Measurements from ENCODE around the gene FOXK2. TPM values are rescaled to one million over a fixed set of nuclear protein-coding genes. Genes with fewer than 3 reads are reported as not detected.

Gene FOXK2
- total RNA-seq, 4 donors from 2014 or later = 70.7 to 109 (median 85.0) TPM

DNA sequence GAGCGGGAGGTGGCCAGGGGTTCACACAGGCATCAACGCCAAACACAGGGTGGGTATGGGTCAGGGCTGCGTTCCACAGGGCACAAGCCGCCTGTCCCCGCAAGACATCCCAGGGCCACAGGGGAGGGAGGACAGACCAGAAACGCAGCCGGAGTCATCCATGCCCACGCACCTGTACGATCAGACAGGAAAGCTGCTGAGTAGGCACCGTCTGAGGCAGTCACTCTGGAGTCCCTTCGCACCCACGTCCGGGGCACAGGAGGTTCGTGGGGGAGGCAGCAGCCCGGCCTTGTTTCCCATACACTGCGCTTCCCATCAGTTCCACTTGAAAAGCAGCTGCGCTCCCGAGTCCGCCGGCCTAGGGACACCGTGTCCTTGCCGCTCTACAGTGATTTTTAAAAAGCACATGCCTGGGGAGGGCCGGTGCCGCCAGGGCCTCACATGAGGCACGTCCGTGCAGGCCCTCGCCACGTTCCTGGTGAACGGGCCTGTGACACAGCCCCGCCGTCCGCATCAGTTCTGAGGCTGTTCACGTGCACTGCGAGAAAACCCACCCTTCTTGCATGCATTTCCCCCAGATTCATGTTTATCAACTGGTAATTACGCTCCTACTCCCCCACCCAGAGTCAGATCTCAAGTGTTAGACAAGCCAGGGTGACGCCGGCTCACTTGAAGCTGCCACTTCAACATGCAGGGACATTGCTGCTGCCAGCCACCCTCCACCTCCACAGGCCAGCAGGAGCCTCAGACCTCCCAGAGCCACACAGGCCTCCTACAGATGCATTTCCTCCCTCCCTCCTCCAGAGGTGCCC lies 94.0 kb downstream of the FOXK2 start:
- TF ChIP-seq POLR2A (IDR thresholded peaks at IDR 0.05) = no peak
- TF ChIP-seq, protein P1, sequence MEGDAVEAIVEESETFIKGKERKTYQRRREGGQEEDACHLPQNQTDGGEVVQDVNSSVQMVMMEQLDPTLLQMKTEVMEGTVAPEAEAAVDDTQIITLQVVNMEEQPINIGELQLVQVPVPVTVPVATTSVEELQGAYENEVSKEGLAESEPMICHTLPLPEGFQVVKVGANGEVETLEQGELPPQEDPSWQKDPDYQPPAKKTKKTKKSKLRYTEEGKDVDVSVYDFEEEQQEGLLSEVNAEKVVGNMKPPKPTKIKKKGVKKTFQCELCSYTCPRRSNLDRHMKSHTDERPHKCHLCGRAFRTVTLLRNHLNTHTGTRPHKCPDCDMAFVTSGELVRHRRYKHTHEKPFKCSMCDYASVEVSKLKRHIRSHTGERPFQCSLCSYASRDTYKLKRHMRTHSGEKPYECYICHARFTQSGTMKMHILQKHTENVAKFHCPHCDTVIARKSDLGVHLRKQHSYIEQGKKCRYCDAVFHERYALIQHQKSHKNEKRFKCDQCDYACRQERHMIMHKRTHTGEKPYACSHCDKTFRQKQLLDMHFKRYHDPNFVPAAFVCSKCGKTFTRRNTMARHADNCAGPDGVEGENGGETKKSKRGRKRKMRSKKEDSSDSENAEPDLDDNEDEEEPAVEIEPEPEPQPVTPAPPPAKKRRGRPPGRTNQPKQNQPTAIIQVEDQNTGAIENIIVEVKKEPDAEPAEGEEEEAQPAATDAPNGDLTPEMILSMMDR (IDR thresholded peaks at IDR 0.05 in 4 of 5, conservative IDR thresholded peaks at IDR 0.05 in 1 of 5) = no peak

DNA sequence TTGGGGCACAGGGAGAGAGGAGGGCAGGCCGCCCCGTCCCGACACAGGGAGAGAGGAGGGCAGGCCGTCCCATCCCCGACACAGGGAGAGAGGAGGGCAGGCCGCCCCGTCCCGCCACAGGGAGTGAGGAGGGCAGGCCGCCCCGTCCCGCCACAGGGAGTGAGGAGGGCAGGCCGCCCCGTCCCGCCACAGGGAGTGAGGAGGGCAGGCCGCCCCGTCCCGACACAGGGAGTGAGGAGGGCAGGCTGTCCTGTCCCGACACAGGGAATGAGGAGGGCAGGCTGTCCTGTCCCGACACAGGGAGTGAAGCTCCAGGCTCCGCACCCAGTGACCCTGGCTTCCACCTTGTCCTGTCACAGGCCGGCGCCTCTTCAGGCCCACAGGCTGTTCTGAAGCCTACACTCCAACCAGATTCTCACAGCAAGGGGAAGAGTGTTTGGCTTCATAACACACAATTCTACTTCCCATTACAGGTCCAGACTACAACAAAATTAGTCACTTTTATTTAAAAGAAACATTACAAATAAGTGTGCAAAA lies 94.6 kb downstream of the FOXK2 start:
- Histone ChIP-seq H3K36me3 (peaks cover 0 to 53% of the 10 kb centered on the region in 2 donors), H3K27ac (no peak overlapping the region), H3K4me3 (no peak overlapping the region), H3K9me3 (no peaks in the 10 kb centered on the region), H3K27me3 (no peaks in the 10 kb centered on the region), H3K4me1 (no peaks in the 10 kb centered on the region)
- intact Hi-C loops (cut with DNase I; ENCODE audit: low total_unique reads) = no loop called here
- ATAC-seq (no peak), DNase-seq (no peak)
- in situ Hi-C loops (cut with MboI; ENCODE audit: low sequenced_read_pairs in 4 of 4) = no loop called here
- TF ChIP-seq, protein P1 (IDR thresholded peaks at IDR 0.05 in 4 of 5, conservative IDR thresholded peaks at IDR 0.05 in 1 of 5) = no peak
- TF ChIP-seq POLR2A (IDR thresholded peaks at IDR 0.05) = no peak

More for the DNA sequence above, 94.0 kb downstream of the FOXK2 start:
- in situ Hi-C loops (cut with MboI; ENCODE audit: low sequenced_read_pairs in 4 of 4) (no loop called here), intact Hi-C loops (cut with DNase I; ENCODE audit: low total_unique reads) (no loop called here)
- ATAC-seq (no peak), DNase-seq (no peak)
- H3K4me1 ChIP-seq = no peaks in the 10 kb centered on the region
- no peak overlapping the region for H3K4me3 ChIP-seq
- H3K36me3 ChIP-seq = peaks cover 0 to 48% of the 10 kb centered on the region in 2 donors
- no peaks in the 10 kb centered on the region for H3K9me3 ChIP-seq
- H3K27ac ChIP-seq = no peak overlapping the region
- no peaks in the 10 kb centered on the region for H3K27me3 ChIP-seq

DNA sequence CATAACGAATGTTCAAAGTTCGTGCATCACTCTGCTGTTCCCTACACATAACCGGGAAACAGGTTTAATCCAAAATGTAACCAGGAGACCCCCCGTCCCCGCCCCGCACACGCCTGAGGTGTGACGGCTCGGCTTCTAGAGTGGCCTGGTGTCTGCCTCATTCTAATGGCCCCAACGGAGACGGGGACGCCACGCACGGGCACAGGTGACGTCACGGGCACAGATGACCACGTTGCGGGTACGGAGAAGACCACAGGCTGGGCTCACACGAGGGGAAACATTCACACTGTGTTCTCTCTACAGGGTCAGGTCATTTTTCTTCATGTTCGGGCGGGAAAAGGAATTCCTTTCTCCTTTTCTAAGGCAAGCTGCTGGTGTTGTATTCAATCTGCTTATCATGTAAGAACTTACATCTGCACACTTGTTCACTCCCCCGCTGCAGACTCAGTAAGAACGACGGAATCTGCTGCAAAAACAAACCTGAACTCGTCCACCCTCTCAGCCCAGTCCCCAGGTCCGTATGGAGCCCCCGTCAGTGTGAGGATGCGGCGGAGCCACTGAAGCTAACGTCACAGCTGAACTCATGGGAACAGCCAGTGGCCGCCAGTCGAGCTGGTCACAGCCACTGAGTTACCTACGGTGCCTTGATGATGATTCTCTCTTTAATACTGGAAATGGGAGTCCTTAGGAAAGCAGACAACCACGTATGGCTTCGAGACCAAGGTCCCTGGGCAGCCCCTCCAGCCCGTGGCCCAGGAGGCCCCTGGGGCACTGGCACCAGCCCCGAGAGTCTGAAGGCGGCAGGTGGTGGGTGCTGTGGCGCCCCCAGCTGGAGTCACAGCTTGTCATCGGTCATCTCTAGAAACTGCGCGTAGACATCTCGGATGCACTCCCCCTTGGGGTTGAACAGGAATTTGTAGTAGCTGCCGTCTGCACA lies 95.8 kb downstream of the FOXK2 start:
- Histone ChIP-seq H3K36me3 (peaks cover 0 to 57% of the 10 kb centered on the region in 2 donors), H3K27me3 (no peaks in the 10 kb centered on the region), H3K27ac (no peak overlapping the region), H3K9me3 (no peaks in the 10 kb centered on the region), H3K4me3 (no peak overlapping the region), H3K4me1 (no peaks in the 10 kb centered on the region)
- intact Hi-C loops (cut with DNase I; ENCODE audit: low total_unique reads) = no loop called here
- ATAC-seq (no peak), DNase-seq (no peak)
- TF ChIP-seq, protein P1 (IDR thresholded peaks at IDR 0.05 in 4 of 5, conservative IDR thresholded peaks at IDR 0.05 in 1 of 5) = no peak
- no peak for TF ChIP-seq POLR2A (IDR thresholded peaks at IDR 0.05)
- in situ Hi-C loops (cut with MboI; ENCODE audit: low sequenced_read_pairs in 4 of 4) = no loop called here

DNA sequence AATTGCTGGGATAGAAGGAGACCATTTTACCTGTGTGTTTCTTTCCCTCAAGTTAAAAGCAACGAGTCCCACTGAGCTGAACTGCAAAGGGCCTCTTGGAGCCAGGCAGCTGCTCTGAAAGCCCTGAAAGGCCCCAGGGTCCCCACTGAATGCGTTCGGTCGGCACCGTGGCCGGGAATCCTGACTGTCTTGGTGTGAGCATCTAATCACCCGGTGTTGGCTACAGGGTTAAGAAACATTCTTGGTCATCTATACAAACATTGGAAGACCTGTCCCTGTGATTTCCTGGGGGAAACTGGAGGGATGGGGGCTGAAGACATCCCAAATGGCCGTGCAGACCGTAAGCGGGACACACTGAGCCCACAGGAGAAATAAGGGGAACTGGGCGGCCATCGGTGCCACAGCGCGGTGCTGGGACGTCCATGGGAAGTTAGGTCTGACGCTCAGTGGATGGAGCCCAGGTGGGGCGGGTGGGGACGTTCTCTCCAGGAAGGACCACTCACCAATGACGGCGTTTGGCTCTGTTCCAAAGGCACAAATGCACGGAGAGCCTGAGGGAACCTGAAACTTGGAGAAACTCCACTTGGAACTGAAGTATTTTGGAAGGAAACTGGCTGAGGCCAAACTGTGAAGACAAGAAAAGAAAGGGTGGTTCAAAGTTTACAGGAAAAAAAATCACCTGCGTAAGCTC lies 96.6 kb downstream of the FOXK2 start:
- ATAC-seq (no peak), DNase-seq (no peak)
- Histone ChIP-seq H3K4me3 (no peak overlapping the region), H3K36me3 (peaks cover 0 to 65% of the 10 kb centered on the region in 2 donors), H3K4me1 (no peaks in the 10 kb centered on the region), H3K27ac (no peak overlapping the region), H3K9me3 (no peaks in the 10 kb centered on the region), H3K27me3 (no peaks in the 10 kb centered on the region)
- intact Hi-C loops (cut with DNase I; ENCODE audit: low total_unique reads) (no loop called here), in situ Hi-C loops (cut with MboI; ENCODE audit: low sequenced_read_pairs in 4 of 4) (no loop called here)
- TF ChIP-seq, protein P1 (IDR thresholded peaks at IDR 0.05 in 4 of 5, conservative IDR thresholded peaks at IDR 0.05 in 1 of 5) = no peak
- TF ChIP-seq POLR2A (IDR thresholded peaks at IDR 0.05) = no peak

Data from gastrocnemius medialis (tissue), 4 donors.